HG02981 (cell line): ENCODE results near the gene SLC7A6.

Source experiments
- ATAC-seq: cut with Tn5 transposase; IDR thresholded peaks from one replicate; pipeline ENCODE4 v1.9.1; 2021; ENCODE audit warnings: mild to moderate bottlenecking, moderate library complexity; ENCODE audit not compliant: unreplicated experiment

SLC7A6 gene

GRCh38 chr16:68234188-68235107, 29.9 kb upstream of the SLC7A6 start:
- ATAC-seq, result no peak

DNA sequence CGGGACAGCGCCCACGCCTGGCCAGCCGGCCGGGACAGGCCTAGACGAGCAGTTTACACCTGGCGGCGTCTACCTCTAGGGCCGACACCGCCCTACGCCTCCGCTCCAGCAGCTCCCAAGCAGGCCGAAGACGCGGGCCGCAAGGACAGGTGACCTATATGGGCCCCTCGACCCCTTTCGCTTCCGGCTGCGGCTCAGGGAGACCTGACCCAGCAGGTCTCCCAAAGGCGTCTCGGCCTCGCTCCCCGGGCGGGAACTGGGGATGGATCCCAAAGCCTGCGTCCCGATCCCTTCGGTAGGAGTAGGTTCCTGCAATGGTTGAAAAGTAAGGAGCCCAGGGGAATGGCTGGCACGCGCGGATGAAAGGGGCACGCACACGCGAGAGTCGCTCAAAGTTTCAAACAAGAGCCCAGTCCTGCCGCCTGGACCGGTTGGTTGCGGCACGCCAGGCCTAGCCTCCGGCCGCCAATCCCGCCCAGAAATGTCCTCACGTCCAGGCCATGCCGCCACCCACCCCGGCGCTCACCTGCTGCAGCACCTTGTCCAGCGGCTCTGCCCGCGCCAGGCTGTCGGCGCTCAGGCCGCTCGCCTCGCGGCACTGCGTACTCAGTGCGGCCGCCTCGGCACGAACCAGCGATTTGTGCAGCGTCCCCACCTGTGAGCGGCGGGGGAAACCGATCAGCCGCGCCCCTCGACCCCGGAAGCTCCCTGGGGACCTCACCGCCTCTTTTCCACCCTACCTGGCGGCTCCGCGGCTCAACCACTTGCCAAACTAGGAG, 29.0 kb upstream of the SLC7A6 start:
- ATAC-seq, result no peak

GRCh38 chr16:68235887-68236136, 28.5 kb upstream of the SLC7A6 start, which contains the start of gene ESRP2:
Gene ESRP2, minus strand, starts transcription at chr16:68236127. Its CDS starts 82 bp downstream, at chr16:68236045.
- ATAC-seq, result no peak

- no peak for ATAC-seq
Measured at GRCh38 chr16:68236137-68236825, 28.0 kb upstream of the SLC7A6 start.

DNA sequence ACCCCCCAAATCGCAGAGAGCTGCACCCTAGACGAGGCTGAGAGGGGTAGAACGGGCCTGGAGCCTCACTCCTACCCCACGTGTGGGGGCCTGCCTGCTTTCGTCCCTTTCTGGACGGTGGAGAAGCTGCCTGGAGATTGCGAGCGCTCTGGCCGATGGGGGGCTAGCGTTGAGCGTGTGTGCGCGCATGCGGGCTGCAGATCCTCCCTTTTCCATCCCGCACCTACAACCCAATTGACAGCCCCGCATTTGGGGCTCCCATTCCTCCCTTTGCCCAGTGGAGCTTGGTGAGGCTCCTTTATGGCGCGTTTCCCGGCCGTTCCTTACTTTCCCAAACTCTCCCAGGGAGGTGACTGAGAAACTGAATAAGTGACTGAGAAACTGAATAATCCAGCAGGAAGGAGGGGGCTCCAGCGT, 27.5 kb upstream of the SLC7A6 start:
- no peak for ATAC-seq

DNA sequence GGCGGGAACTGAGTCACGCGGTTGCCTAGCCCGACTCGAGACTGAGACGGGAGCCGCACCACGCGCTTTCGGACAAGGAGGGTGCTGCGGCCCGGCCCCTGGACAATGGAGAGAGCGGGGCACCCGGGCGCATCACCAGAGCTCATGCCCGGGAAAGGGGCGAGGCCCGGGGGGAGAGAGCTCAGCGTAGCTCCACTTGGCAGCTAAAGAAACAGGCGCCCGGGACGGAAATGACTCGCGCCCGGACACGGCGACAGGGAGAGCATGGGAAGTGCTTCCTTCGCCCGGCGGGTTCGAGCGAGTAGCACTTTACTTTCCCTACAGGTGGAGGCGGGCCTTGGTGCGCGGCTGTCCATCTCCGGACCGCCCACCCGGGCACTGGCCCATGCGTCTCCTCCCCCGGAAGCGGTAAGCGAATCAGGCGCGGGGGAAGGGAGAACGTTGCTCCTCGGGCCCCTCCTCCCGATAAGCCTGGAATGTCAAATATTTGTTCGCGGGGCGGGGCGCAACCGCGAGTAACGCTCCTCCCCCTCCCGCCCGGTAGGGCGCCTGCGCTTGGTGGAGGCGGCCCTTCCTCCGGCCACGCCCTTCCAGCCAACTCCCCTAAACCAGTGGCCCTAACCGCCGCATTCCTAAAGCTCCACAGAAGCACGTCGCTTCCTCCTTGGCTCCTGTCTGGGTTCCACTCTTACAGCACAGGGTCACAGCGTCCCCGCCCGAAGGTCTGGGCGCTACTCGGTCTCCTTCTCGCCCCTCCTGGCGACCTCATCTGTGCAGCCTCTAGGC, 26.9 kb upstream of the SLC7A6 start:
- ATAC-seq, result peak; percentile 79

DNA sequence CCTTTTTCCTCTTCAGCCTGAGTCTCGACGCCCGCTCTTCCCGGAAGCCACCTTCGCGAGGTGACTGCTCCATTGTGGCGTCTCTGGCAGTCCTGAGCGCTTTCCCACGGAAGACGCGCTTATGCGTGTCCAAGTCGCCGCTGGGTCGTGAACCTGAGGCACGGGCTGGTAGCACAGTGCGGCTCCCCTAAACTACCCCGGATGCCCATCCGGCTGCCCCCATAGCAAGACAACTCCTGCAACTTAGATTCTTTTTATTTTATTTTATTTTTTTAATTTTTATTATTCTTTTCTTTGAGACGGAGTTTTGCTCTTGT, 26.3 kb upstream of the SLC7A6 start:
- no peak for ATAC-seq

DNA sequence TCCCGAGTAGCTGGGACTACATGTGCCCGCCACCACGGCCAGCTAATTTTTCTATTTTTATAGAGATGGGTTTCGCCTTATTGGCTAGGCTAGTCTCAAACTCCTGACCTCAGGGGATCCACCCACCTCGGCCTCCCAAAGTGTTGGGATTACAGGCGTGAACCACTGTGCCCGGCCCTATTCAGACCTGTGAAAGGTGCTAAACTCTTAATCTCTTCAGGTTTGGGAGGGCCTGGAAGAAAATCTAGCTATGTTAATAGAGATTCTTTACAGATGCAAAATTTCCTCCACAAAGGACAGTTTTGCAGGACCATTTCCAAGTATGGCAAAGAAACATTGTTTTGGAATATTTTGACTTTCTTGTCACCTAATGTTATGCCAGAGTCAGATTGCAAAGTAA, 22.2 kb upstream of the SLC7A6 start:
- no peak for ATAC-seq

- no peak for ATAC-seq
Measured at GRCh38 chr16:68242926-68243858, 21.1 kb upstream of the SLC7A6 start.

- ATAC-seq, result no peak
Measured at GRCh38 chr16:68244481-68244902, 19.8 kb upstream of the SLC7A6 start.

DNA sequence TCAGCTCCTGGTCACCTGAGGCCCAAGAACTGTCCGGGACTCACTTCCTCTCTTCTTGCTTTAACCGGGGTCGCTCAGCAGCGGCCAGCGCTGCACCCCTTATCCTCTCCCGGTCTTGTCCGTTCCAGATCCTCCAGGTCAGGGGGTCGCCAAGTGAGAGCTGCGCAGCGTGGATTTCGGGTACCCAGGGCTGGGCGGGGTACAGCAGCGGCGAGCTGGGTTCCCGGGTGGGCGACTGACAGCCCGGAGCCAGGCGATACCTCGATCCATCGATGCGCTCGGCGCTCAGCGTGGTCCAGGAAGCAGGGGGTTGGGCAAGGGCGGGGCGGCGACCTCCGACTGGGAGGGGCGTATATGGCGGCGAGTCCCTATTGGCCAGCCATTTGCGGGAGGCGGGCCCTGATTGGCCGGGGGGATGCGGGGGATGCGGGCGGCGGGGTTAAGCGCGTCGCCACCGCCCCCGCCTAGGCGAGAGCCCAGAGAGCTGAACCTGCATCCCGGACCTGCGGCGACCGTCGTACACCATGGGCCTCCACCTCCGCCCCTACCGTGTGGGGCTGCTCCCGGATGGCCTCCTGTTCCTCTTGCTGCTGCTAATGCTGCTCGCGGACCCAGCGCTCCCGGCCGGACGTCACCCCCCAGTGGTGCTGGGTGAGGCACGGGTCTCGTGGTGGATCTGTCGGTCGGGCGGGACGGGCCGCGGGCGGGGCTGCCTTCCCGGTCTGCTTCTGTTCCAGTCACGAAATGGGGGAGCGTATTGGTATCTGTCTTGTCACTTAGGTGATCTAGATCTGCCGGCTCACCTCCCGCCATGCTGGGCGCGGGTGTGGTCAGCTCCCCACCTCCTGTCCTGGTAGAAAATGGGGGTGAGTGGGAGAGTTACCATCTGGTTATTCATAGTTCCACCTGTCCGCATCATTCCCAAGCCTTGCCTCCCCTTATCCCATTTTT, 19.1 kb upstream of the SLC7A6 start, which contains the start of gene PLA2G15:
Gene PLA2G15, plus strand, starts transcription at position 471 of the 951 bp plus-strand sequence. Its CDS starts 54 bp downstream, at position 525.
- peak; percentile 84 for ATAC-seq

- no peak for ATAC-seq
Measured at GRCh38 chr16:68246121-68246520, 18.2 kb upstream of the SLC7A6 start.

DNA sequence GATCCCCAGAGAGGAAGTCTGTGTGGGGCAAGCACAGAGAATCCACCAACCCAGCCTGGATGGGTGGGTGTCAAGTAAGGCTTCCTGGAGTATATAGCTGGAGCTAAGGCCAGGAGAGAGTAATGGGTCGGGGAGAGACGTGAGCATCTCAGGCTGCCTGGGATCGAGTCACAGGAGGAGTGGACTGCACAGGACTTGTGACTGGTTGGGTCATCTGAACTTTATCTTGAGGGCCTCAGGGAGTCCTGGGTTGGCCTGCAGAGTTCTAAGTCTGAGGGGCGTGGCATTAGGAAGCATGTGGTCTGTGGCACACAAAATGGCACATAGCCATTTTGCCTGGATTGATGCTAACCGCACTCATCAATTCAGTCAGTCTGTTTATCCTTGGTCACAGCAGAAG, 17.7 kb upstream of the SLC7A6 start:
- ATAC-seq, result no peak

- ATAC-seq, result no peak
Measured at GRCh38 chr16:68247400-68247799, 16.9 kb upstream of the SLC7A6 start.

- no peak for ATAC-seq
Measured at GRCh38 chr16:68247932-68248331, 16.4 kb upstream of the SLC7A6 start.

- ATAC-seq, result no peak
Measured at GRCh38 chr16:68249371-68249770, 15.0 kb upstream of the SLC7A6 start.

DNA sequence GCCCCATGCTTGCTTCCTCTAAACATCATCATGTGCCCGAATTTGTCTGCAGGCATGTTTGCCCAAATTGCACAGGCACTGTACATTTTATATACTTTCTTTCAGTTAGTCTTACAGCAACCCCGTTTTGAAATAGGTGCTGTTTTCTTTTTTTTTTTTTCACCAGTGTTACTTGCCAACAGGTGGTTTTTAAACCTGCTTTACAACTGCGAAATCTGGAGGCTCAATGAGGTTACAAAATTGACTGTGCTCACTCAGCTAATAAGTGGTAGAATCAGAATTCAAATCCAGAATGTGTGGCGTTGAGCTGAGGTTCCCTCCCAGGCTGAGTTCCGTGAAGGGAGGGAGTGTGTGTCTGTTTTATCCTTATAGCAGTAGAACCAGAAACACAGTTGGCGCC, 13.4 kb upstream of the SLC7A6 start:
- no peak for ATAC-seq

DNA sequence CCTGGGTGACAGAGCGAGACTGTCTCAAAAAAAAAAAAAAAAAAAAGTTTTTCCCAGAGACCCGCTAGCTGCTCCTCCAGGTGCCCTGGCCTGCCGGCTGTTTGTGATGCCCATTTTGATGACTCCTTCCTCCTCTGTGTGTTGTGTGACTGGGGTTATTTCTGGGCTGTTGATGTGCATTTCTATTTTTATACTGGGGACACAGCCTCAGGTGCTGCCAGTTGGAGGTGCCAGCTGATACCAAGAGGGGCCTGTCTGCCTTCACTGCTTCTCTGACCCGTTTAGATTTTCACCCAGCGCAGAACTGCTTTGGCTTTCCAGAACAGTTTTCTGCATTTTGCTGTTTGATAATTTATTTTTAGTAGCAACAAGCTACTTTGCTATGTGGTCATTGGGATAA, 12.5 kb upstream of the SLC7A6 start:
- ATAC-seq, result no peak

DNA sequence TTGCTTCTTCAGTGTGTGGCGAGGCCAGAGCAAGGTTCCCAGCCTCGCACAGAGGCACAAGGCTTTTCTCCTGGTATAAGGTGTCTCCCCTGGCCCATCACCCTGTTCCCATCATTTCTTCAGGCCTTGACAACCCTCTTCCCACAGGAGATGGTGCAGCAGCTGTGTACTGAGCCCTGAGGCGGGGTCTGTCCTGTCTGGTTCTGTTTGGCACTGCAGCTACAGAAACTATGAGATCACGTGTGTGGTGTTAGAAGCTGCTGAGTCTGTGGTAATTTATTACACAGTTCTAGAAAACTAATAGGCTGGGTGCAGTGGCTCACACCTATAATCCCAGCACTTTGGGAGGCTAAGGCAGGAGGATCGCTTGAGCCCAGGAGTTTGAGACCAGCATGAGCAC, 11.9 kb upstream of the SLC7A6 start:
- no peak for ATAC-seq
